ENCODE data around the gene GSE1. TPM values are rescaled to one million over a fixed set of nuclear protein-coding genes. Genes with fewer than 3 reads are reported as not detected.

GSE1 gene
- total RNA-seq, 1 experiment from 2014 or later: 42.7 TPM

- DNase-seq (ENCODE audit: low read depth in 1 of 2, low spot score in 2 of 2): no peak
- no peaks in the 10 kb centered on the region for H3K9me3 ChIP-seq (replicated peaks)
- no peaks in the 10 kb centered on the region for H3K36me3 ChIP-seq
- no peak overlapping the region for H3K4me3 ChIP-seq
- no peaks in the 10 kb centered on the region for H3K4me1 ChIP-seq (replicated peaks)
- H3K27ac ChIP-seq: no peak overlapping the region
- H3K27me3 ChIP-seq (replicated peaks): no peaks in the 10 kb centered on the region
Measured at GRCh38 chr16:85719605-85720301, 106.6 kb downstream of the GSE1 start.

- no peak overlapping the region for H3K4me3 ChIP-seq
- H3K36me3 ChIP-seq: no peaks in the 10 kb centered on the region
- H3K27me3 ChIP-seq (replicated peaks): no peaks in the 10 kb centered on the region
- H3K4me1 ChIP-seq (replicated peaks): peaks cover 1% of the 10 kb centered on the region; the same call in 1 of the 2 replicates
- no peaks in the 10 kb centered on the region for H3K9me3 ChIP-seq (replicated peaks)
- H3K27ac ChIP-seq: no peak overlapping the region
- no peak for DNase-seq (ENCODE audit: low read depth in 1 of 2, low spot score in 2 of 2)
Measured at GRCh38 chr16:85720302-85720637, 107.1 kb downstream of the GSE1 start.

- H3K36me3 ChIP-seq: no peaks in the 10 kb centered on the region
- DNase-seq (ENCODE audit: low read depth in 1 of 2, low spot score in 2 of 2): no peak
- no peak overlapping the region for H3K4me3 ChIP-seq
- no peaks in the 10 kb centered on the region for H3K27me3 ChIP-seq (replicated peaks)
- peaks cover 4% of the 10 kb centered on the region; the same call in 1 of the 2 replicates for H3K4me1 ChIP-seq (replicated peaks)
- H3K9me3 ChIP-seq (replicated peaks): no peaks in the 10 kb centered on the region
- H3K27ac ChIP-seq: no peak overlapping the region
Measured at GRCh38 chr16:85722128-85722893, 109.2 kb downstream of the GSE1 start.

- Histone ChIP-seq H3K36me3 (no peaks in the 10 kb centered on the region), H3K4me1 (replicated peaks) (peaks cover 8% of the 10 kb centered on the region; the same call in 1 of the 2 replicates), H3K27ac (no peak overlapping the region), H3K27me3 (replicated peaks) (no peaks in the 10 kb centered on the region), H3K4me3 (no peak overlapping the region), H3K9me3 (replicated peaks) (no peaks in the 10 kb centered on the region)
- DNase-seq (ENCODE audit: low read depth in 1 of 2, low spot score in 2 of 2): no peak
Measured at GRCh38 chr16:85724126-85724879, 111.2 kb downstream of the GSE1 start.

- no peak for DNase-seq (ENCODE audit: low read depth in 1 of 2, low spot score in 2 of 2)
- Histone ChIP-seq H3K36me3 (no peaks in the 10 kb centered on the region), H3K9me3 (replicated peaks) (no peaks in the 10 kb centered on the region), H3K4me1 (replicated peaks) (peaks cover 8% of the 10 kb centered on the region; the same call in 1 of the 2 replicates), H3K27me3 (replicated peaks) (no peaks in the 10 kb centered on the region), H3K27ac (no peak overlapping the region), H3K4me3 (no peak overlapping the region)
Measured at GRCh38 chr16:85724936-85725335, 111.8 kb downstream of the GSE1 start.

Other genes with a start within 250 kb of the GSE1 start
- 39.8 and 51.4 TPM in 2 replicates for gene GINS2, start 75.6 kb downstream of the GSE1 start, total RNA-seq (2014; rRNA removed; shearing (Covaris generic))
- 7.7 and 20.8 TPM in 2 replicates for gene C16orf74, start 137.8 kb downstream of the GSE1 start, total RNA-seq (2014; rRNA removed; shearing (Covaris generic))
- 53.9 and 70.0 TPM in 2 replicates for gene EMC8, start 186.2 kb downstream of the GSE1 start, total RNA-seq (2014; rRNA removed; shearing (Covaris generic))
- gene COX4I1, start 186.4 kb downstream of the GSE1 start, total RNA-seq (2014; rRNA removed; shearing (Covaris generic)): 631 and 775 TPM in 2 replicates

Data from SJSA1 (cell line).